KOPT-K1 (cell line): ENCODE measurements around the gene RTN3.
"Not testable (repeated sequence)": the region's sequence is repeated elsewhere in the genome, so short reads cannot be mapped to it uniquely, and the experiment has no call there.

Source experiments
- H3K27ac ChIP-seq: fragments of 200-600 bp; sonication (generic); 2 replicates; pipeline ENCODE4 v1.5.1; 2016; ENCODE audit warnings: antibody characterized with exemption, mild to moderate bottlenecking, low read depth, low read length; ENCODE audit not compliant: poor library complexity, severe bottlenecking
- H3K36me3 ChIP-seq: fragments of 200-600 bp; sonication (generic); 2 replicates; pipeline ENCODE4 v1.5.1; 2017; ENCODE audit warnings: antibody characterized with exemption, mild to moderate bottlenecking, low read length, moderate library complexity; ENCODE audit not compliant: insufficient read depth
- H3K9me3 ChIP-seq: fragments of 200-600 bp; sonication (generic); 2 replicates; pipeline ENCODE4 v1.5.1; 2017; ENCODE audit warnings: antibody characterized with exemption, low read length, mild to moderate bottlenecking; ENCODE audit not compliant: insufficient read depth, poor library complexity, severe bottlenecking

RTN3 gene

DNA sequence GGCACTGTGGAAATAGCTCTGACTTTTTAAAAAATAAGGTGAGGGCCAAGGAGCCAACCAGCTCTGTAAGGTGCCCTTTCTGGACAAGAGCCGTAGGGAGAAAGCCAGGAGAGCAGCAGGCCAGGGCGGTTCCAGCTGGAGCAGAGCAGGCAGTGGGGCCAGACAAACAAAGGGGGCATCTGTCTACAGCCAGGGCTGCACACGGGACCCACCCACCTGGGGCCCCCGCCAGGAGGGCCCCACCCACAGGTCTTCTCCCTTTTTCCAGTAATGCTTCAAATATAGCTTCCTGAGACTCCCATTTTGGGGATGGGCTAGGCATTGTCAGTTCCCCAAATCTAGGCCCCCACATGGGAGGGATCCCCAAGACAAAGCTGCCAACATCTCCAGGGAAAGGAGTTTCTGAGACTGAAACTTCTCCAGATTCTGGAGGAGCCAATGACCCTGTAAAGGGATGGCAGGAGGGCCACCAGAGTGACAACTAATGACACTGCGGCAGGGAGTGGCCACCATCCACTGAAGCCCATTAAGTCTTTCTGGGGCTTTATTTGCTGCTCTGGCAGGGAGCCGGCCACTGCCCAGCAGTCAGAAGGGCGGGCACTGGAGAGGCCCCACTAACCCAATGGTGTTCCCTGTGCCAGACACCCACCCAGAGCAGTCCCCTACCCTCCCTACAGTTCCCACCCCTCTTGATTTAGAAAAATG, 85.4 kb downstream of the RTN3 start:
- Histone ChIP-seq H3K27ac (no peak overlapping the region), H3K36me3 (peaks cover 29% of the 10 kb centered on the region; the same call in 1 of the 2 replicates), H3K9me3 (no peaks in the 10 kb centered on the region)

DNA sequence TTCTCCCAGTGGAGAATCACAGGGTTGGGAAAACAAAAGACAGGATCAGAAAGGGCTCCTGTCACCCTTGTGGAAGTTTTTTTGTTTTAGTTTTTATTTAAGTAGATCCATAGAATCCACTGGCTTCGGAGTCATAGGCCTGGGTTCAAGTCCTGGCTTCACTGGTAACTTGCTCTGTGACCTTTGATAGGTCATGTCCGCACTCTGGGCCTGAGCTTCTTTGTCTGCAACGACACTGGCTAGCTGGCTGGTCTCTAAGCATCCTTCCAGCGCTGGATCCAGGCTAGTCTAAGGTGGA, 85.9 kb downstream of the RTN3 start:
- Histone ChIP-seq H3K9me3 (no peaks in the 10 kb centered on the region), H3K27ac (peak overlapping the region; percentile 61), H3K36me3 (peaks cover 24% of the 10 kb centered on the region; the same call in 1 of the 2 replicates)

DNA sequence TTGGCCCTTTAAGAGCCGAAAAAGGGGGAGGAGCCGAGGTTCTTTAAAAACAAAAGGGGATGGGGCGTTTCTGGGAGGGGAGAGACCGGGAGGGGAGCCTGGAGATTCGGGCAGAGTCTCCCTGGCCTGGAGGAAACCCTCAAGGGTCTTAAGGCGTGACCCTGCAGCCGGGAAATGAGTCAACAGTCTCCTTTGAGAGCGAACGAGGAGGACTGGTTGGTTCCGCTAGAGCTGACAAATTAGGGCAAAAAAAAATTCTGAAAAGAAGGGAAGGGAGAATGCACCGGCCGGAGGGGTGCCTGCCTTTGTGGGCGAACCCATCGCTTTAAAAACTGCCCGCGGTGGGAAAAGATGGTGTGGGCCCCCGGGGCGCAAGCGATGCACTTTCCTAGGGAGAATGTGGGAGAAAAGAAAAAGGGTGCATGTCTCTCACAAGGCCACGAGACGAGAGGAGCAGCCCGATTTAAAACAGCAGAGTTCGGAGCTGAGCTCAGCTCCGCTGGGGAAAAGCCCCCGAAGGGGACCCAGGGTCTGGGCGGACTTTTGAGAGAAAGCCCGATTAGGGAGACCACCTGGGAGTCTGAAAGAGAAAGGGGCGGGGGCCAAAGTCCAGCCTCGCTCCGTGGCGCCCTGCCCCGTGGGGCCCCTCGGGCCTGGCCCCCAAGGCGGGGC, 86.4 kb downstream of the RTN3 start:
- H3K27ac ChIP-seq, result peak overlapping the region; percentile 61
- H3K9me3 ChIP-seq, result no peaks in the 10 kb centered on the region
- H3K36me3 ChIP-seq, result peaks cover 21% of the 10 kb centered on the region; the same call in 1 of the 2 replicates

DNA sequence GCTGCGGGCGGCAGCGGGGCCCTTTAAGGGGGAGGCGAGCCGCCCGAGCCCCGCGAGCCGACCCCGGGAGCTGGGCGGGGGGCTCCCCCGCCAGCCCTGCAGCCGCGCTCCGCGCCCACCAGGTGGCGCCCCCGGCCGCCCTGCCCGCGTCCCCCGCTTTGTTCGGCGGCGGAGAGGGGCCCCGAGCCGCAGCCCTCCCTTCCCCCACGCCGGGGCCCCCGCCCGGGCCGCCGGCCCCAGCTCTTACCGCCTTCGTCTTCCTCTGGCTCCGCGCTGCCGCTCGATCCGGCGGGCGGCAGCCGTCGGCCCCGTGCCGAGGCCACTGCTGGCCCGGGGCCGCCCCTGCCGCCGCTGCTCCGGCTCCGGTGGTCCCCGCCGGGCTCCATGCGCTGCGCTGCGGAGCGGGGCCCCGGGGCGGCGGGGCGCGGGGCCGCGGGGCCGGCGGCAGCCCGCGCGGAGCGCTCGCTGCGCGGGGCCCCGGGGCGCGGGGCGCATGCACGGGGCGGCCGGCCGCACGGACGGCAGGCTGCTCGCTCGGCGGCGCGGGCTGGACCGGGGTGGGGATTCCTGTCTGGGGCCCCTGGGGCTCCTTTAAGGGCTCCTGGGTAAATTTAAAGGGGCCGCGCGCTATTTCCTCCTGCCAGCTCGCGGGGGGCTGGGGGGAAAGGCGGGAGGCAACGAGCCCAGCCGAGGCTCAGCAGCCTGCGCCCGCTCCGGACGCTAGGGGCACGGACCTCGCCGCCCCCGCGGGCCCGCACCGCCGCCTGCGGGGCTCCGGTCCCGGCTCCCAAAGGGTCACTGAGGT, 87.1 kb downstream of the RTN3 start, which contains the start of gene ZFTA:
Gene ZFTA, minus strand, starts transcription at position 539 of the 805 bp plus-strand sequence. Its CDS starts 153 bp downstream, at position 386.
- H3K9me3 ChIP-seq, result no peaks in the 10 kb centered on the region
- H3K27ac ChIP-seq, result peak within 1 kb of the TSS; percentile 61

DNA sequence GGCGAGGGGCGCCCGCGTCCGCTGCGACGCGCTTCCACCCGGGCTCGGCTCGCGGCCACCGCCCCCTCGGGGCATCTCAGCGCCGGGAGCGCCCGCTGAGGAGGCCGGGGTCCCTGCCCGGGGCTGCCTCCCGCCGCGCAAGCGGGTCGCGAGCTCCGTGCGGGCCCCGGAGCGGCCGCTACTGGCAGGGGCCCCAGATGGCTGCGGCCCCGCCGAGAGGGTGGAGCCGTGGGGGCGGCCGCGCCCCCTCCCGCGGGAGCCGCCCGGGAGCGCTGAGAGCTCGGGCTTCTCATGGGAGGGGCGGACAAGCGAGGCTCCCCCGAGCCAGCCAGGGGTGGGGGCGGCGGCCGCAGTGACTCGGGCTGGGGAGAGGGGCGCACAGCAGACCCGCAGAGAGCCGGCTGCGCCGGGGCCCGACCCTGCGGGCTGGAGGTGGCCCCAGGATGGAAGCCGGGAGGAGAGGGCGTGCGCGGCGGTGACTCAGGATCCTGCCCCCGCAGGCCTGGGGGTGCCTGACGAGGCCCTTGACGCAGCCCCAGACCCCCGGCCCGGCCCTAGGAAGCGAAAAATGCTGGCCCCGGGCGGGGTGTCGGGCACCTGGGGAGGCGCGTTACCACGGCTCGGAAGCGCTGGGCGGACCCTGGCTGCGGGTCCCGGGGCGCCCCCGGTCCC, 87.9 kb downstream of the RTN3 start:
- Histone ChIP-seq H3K36me3 (peaks cover 9% of the 10 kb centered on the region; the same call in 1 of the 2 replicates), H3K27ac (peak overlapping the region; percentile 55), H3K9me3 (no peaks in the 10 kb centered on the region)

More for the DNA sequence above, 87.1 kb downstream of the RTN3 start, which contains the start of gene ZFTA:
- peaks cover 14% of the 10 kb centered on the region; the same call in 1 of the 2 replicates for H3K36me3 ChIP-seq

DNA sequence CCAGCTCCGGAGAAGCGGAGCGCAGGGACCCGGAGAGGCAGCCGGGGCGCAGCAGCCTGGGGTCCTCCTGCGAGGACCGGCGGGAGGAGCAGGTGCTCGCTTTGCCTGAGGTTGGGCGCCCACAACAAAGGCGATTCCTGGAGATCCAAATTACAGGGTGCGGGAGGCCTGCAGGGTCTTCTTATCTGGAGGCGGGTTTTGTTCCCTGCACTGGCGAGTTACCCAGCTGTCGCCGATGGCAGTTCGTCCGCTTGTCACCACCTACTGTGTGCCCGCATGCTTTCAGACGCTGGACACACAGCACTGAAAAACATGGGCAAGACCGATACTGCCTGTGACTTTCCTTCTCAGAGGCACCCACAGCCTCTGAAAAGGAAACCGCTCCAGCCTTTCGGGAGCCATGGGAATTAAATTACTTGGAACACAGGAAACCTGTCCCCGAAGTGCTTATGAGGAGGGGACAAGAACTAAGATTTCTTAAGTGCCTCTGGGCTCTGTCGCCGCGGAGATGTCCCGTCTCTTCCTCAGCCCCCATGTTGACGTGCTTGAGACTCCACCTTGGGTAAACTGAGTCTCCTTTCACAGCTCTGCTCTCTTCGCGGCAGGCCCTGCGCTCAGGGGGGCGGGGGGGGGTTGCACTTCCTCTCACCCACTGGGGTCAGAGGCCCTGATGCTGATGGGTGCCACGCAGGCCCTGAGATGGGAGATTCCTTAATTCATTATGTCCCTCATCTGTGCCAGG, 88.6 kb downstream of the RTN3 start:
- Histone ChIP-seq H3K9me3 (no peaks in the 10 kb centered on the region), H3K36me3 (peaks cover 3% of the 10 kb centered on the region; the same call in 1 of the 2 replicates), H3K27ac (no peak overlapping the region)

DNA sequence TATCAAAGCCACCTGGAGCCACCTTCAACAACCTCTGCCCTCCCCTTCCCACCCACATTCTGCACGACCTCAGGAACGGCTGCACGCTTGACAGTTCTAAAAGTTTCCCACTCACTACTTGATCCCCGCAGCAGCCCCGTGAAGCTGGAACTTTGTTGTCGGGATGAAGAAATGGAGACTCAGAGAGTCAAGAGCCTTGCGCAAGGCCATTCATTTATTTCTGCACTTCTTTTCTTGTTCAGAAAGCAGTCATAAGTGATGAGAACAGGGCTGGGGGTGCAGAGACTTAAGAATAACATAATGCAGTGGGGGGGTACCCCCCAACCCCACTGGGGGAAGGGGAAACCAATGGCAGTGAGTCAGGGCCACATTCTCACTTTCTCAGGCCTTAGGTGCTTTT, 89.5 kb downstream of the RTN3 start:
- no peaks in the 10 kb centered on the region for H3K9me3 ChIP-seq
- no peaks in the 10 kb centered on the region for H3K36me3 ChIP-seq
- no peak overlapping the region for H3K27ac ChIP-seq

DNA sequence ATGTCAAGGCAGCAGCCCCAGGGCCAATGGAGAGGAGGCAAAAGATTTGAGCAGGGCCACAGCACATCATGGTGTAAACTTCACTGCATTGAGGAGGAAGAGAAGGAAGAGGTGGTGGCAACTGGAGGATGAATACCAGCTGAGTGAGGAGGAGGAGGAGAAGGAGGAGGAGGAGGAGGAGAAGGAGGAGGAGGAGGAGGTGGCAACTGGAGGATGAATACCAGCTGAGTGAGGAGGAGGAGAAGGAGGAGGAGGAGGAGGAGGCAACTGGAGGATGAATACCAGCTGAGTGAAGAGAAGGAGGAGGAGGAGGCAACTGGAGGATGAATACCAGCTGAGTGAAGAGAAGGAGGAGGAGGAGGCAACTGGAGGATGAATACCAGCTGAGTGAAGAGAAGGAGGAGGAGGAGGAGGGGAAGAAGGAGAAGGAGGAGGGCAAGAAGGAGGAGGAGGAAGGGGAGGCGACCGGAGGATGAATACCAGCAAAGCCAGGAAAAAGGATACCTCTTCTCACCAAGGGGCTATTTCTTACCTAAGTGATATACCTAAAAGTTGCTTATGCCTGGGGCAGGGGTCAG, 90.5 kb downstream of the RTN3 start:
- H3K9me3 ChIP-seq, H3K27ac ChIP-seq, H3K36me3 ChIP-seq: not testable (repeated sequence)

DNA sequence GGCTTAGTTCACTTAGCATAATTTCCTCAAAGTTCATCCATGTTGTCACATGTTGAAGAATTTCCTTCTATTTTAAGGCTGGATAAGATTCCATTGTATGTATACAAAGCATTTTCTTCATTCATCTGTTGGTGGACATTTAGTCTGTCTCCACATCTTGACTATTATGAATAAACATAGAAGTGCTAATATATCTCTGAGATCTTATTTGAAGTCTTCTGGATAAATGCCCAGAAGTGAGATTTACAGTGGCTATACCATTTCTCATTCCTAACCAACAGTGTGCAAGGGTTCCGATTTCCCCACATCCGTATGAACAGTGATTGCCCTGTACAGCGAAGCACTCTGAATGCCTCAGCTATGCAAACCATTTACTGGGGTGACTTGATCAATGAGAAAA, 93.9 kb downstream of the RTN3 start:
- H3K36me3 ChIP-seq, result no peaks in the 10 kb centered on the region
- no peaks in the 10 kb centered on the region for H3K9me3 ChIP-seq
- H3K27ac ChIP-seq, result no peak overlapping the region

DNA sequence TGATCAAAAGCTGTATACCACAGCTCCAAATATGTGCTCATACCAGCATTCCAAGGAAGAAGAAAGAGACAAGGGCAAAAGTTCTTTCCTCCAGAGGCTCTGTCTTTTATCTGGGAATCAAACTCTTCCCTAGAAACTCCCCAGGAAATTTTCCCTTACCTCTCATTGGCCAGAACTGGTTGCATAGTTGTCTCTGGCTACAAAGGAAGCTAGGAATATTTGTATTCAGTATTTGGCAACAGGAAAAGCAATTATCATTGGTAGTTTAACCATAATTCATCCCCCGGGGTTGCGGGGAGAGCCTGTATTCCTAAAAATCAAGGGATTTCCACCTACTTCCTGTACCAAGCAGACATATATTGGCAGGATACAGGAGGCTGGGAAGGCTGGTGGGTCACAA, 97.7 kb downstream of the RTN3 start:
- Histone ChIP-seq H3K27ac (no peak overlapping the region), H3K36me3 (no peaks in the 10 kb centered on the region), H3K9me3 (no peaks in the 10 kb centered on the region)

DNA sequence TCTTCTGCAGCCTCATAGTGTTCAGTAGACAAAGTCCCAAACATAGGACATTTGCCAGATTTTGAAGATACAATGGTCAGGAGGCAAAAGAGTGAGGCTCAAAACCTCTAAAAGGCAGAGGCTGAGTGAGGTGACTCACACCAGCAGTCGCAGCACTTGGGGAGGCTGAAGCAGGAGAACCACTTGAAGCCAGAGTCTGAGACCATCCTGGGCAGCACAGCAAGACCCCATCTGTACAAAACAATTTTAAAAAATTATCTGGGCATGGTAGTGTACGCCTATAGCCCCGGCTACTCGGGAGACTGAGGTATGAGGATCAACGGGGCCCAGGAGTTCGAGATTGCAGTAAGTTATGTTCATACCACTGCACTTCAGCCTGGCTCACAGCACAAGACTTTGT, 101.4 kb downstream of the RTN3 start:
- H3K9me3 ChIP-seq, result no peaks in the 10 kb centered on the region
- H3K36me3 ChIP-seq, result no peaks in the 10 kb centered on the region
- H3K27ac ChIP-seq, result no peak overlapping the region

DNA sequence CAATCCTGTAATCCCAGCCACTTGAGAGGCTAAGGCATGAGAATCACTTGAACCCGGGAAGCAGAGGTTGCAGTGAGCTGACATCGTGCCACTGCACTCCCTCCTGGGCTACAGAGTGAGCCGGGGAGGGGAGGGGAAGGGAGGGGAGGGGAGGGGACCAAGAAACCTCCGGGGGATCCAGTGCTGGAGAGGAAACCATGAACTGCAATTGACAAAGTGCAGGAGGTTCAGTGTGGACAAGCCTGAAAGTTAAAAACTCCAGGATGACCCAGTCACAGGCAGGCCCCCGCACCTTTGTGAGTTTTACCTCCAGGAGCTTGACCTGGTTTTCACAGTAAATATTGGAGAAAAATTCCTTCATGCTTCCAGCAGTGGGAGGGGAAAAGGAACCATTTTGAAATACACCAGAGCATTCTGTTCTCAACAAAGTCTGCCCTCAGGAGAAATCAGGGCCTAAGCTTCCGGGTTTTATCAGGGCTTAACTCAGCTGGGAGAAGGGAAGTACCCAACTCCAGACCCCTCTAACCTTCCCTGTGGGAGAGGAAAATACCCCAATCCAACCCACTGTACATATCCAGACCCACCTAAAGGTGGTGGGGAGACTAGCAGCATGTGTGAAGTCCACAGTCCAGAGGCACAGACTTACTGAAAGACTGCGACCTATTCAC, 102.8 kb downstream of the RTN3 start:
- no peaks in the 10 kb centered on the region for H3K36me3 ChIP-seq

DNA sequence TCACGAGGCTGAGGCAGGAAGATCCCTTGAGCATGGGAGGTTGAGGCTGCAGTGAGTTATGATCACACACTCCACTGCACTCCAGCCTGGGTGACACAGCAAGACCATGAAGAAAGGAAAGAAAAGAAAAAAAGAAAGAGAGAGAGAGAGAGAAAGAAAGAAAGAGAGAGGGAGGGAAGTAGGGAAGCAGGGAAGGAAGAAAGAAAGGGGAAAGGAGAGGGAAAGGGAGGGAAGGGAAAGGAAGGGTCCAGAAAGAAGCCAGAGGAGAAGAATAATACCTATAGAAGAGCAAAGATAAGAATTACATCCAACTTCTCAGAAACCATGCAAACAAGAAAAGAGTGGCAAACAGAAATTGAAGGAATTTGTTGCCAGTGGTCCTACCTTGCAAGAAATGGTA, 104.5 kb downstream of the RTN3 start:
- H3K27ac ChIP-seq, result no peak overlapping the region
- H3K36me3 ChIP-seq, result no peaks in the 10 kb centered on the region
- H3K9me3 ChIP-seq, result peaks cover 5% of the 10 kb centered on the region

More for the DNA sequence above, 102.8 kb downstream of the RTN3 start:
- Histone ChIP-seq H3K27ac (no peak overlapping the region), H3K9me3 (no peaks in the 10 kb centered on the region)
